KMS-11 (cell line): Measurements from ENCODE around the gene C4orf54.

Experiments used
- H2AFZ ChIP-seq: fragments of 200-600 bp; sonication (generic); 2 replicates; pipeline ENCODE4 v1.6.1; 2016; ENCODE audit warnings: antibody characterized with exemption, mixed run types, low read depth
- H3K27ac ChIP-seq: fragments of 200-600 bp; sonication (generic); 2 replicates; pipeline ENCODE4 v1.6.1; 2016; ENCODE audit warnings: mild to moderate bottlenecking, mixed run types
- H3K27me3 ChIP-seq: fragments of 200-600 bp; sonication (generic); 2 replicates; pipeline ENCODE4 v1.6.1; 2017; ENCODE audit warnings: mild to moderate bottlenecking, low read depth, mixed run types, moderate library complexity; ENCODE audit not compliant: insufficient read depth
- H3K36me3 ChIP-seq: fragments of 200-600 bp; sonication (generic); 2 replicates; pipeline ENCODE4 v1.6.1; 2017; ENCODE audit warnings: mild to moderate bottlenecking, mixed run types; ENCODE audit not compliant: insufficient read depth
- H3K4me1 ChIP-seq: fragments of 200-600 bp; sonication (generic); 2 replicates; pipeline ENCODE4 v1.6.1; 2016; ENCODE audit warnings: mild to moderate bottlenecking, low read depth, mixed run types; ENCODE audit not compliant: poor library complexity, severe bottlenecking
- H3K4me2 ChIP-seq: fragments of 200-600 bp; sonication (generic); 2 replicates; pipeline ENCODE4 v1.7.0; 2016; ENCODE audit warnings: mild to moderate bottlenecking, mixed run types
- H3K4me3 ChIP-seq: fragments of 200-600 bp; sonication (generic); IDR thresholded peaks from 2 replicates; pipeline ENCODE4 v1.6.1; 2017; ENCODE audit warnings: low read depth, low read length, mixed read lengths; ENCODE audit not compliant: insufficient read depth
- H3K79me2 ChIP-seq: fragments of 200-600 bp; sonication (generic); 2 replicates; pipeline ENCODE4 v1.6.1; 2016; ENCODE audit warnings: low read depth, mixed run types; ENCODE audit not compliant: insufficient read depth
- H3K9ac ChIP-seq: fragments of 200-600 bp; sonication (generic); 2 replicates; pipeline ENCODE4 v1.6.1; 2016; ENCODE audit warnings: mild to moderate bottlenecking, mixed run types
- H4K20me1 ChIP-seq: fragments of 200-600 bp; sonication (generic); 2 replicates; pipeline ENCODE4 v1.6.1; 2016; ENCODE audit warnings: mild to moderate bottlenecking, mixed run types; ENCODE audit not compliant: insufficient read depth
- TF ChIP-seq, protein P1 (sequence below): fragments of 200-600 bp; sonication (generic); conservative IDR thresholded peaks from 2 replicates; pipeline ENCODE4 v1.6.1; 2017; ENCODE audit warnings: low read depth, mild to moderate bottlenecking, antibody characterized with exemption, low read length, moderate library complexity, mixed read lengths

Gene C4orf54

DNA sequence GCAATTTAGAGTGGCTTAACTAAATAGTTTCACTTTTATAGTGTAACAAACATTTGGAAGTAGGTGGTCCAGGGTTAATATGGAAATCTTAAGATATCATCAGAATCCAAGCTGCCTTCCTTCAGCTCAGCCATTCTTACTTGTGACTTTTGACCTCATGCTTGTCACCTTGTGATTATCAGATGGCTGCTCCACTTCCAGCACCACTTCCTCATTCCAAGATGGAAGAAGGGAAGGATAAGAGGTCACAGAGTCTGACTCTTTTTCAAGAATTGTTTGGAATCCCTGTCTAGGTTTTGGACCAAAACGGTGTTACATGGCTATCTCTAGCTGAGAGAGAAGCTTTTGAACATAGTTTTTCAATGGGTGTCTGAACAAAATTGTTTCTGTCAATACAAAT is 43.1 kb downstream of the C4orf54 start:
- Histone ChIP-seq H3K4me2 (no peak overlapping the region), H4K20me1 (no peaks in the 10 kb centered on the region), H2AFZ (no peak overlapping the region), H3K36me3 (no peaks in the 10 kb centered on the region), H3K4me1 (no peaks in the 10 kb centered on the region), H3K27ac (no peak overlapping the region), H3K4me3 (no peak overlapping the region), H3K79me2 (no peaks in the 10 kb centered on the region), H3K27me3 (no peaks in the 10 kb centered on the region), H3K9ac (no peak overlapping the region)
- TF ChIP-seq, protein P1, sequence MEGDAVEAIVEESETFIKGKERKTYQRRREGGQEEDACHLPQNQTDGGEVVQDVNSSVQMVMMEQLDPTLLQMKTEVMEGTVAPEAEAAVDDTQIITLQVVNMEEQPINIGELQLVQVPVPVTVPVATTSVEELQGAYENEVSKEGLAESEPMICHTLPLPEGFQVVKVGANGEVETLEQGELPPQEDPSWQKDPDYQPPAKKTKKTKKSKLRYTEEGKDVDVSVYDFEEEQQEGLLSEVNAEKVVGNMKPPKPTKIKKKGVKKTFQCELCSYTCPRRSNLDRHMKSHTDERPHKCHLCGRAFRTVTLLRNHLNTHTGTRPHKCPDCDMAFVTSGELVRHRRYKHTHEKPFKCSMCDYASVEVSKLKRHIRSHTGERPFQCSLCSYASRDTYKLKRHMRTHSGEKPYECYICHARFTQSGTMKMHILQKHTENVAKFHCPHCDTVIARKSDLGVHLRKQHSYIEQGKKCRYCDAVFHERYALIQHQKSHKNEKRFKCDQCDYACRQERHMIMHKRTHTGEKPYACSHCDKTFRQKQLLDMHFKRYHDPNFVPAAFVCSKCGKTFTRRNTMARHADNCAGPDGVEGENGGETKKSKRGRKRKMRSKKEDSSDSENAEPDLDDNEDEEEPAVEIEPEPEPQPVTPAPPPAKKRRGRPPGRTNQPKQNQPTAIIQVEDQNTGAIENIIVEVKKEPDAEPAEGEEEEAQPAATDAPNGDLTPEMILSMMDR = no peak

DNA sequence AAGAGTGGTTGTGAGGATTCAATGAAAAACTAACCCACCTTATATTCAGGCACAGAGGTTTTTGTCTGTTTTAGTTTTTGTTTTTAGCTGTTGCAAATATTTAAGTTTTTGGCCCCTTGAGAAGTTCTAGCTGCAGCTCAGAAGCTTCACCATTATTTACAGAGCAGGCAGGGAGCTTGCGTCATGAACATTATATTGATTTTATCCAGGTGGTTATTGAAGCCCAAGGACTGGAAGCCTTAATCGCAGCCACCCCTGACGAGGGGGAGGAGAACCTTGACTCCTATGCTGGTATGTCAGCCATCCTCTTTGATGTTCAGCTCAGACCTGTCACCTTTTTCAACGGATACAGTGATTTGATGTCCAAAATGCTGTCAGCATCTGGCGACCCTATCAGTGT is 44.9 kb downstream of the C4orf54 start:
- TF ChIP-seq, protein P1 = no peak
- Histone ChIP-seq H3K4me2 (no peak overlapping the region), H3K79me2 (no peaks in the 10 kb centered on the region), H2AFZ (no peak overlapping the region), H4K20me1 (no peaks in the 10 kb centered on the region), H3K4me3 (no peak overlapping the region), H3K36me3 (no peaks in the 10 kb centered on the region), H3K27ac (no peak overlapping the region), H3K4me1 (no peaks in the 10 kb centered on the region), H3K9ac (no peak overlapping the region), H3K27me3 (no peaks in the 10 kb centered on the region)

DNA sequence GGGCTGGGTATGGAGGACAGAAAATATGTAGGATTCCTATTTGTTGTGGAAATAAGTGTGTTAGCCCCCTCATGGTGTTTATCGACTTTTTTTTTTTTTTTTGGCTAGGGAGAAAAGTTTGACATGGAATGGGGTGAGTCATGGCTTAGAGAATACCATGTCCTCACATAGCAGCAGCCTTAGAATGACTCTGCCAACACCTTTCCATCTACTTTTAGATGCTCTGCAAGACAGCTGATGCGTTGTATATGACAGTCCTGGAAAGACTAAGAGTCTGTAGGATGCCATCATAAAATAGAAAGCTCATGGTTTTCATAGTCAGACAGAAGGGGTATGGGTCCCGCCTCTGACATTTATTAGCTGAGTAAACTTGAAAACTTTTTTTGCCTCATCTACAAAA is 45.3 kb downstream of the C4orf54 start:
- Histone ChIP-seq H4K20me1 (no peaks in the 10 kb centered on the region), H3K27ac (no peak overlapping the region), H3K79me2 (no peaks in the 10 kb centered on the region), H2AFZ (no peak overlapping the region), H3K9ac (no peak overlapping the region), H3K4me1 (no peaks in the 10 kb centered on the region), H3K27me3 (no peaks in the 10 kb centered on the region), H3K4me3 (no peak overlapping the region), H3K36me3 (no peaks in the 10 kb centered on the region), H3K4me2 (no peak overlapping the region)
- TF ChIP-seq, protein P1 = no peak

DNA sequence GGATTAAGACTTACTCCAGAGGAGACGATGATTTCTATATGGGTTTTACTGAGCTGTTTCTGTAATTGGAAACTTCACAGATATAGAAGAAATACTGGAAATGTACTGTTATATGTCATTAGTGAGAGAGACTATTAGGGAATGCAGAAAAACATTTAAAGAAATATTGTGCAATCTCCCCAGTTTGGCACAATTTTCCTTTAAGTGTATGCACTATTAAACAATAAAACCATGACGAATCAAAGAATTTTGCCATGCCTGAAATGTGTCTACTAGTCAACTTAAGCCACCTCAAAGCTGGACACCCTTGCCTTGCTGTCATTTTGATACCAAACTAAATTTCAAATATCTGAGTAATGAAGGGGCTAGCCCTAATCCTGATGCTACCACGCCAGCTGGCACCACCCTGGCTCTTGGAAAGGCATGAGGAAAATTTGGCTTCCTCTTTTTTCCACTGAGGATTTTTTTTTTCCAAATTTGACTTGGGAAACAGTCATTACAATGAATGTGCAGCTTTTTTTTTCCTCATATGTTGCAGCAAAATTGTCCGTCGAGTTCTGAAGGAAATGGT is 46.9 kb downstream of the C4orf54 start:
- no peak overlapping the region for H3K9ac ChIP-seq
- no peak overlapping the region for H3K4me3 ChIP-seq
- no peak overlapping the region for H3K4me2 ChIP-seq
- TF ChIP-seq, protein P1 = no peak
- no peaks in the 10 kb centered on the region for H3K79me2 ChIP-seq
- no peaks in the 10 kb centered on the region for H3K36me3 ChIP-seq
- H3K27me3 ChIP-seq = no peaks in the 10 kb centered on the region
- no peak overlapping the region for H2AFZ ChIP-seq
- H4K20me1 ChIP-seq = no peaks in the 10 kb centered on the region
- no peak overlapping the region for H3K27ac ChIP-seq
- no peaks in the 10 kb centered on the region for H3K4me1 ChIP-seq
